Measurements from ENCODE around the gene GNL1.

GNL1 gene

DNA sequence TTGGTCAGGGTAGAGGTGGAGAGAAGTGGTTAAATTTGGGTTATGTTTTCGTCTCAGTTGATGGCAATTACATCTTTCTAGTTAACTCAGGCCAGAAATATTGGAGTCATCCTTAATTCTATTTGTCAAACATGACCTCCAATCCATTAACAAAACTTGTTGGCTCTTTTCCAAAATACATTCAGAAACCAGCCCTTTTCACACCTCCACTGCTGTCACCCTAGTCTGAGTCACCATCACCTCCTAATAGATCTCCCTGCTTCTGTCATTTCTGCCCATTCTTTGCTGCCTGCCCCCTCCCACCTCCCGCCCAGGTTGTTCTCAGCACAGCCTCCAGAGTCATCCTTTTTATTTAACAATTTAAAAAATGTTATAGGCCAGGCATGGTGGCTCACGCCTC, 12.0 kb upstream of the GNL1 start:
- peak; percentile 35 for DNase-seq (ENCODE audit: low read depth)

DNA sequence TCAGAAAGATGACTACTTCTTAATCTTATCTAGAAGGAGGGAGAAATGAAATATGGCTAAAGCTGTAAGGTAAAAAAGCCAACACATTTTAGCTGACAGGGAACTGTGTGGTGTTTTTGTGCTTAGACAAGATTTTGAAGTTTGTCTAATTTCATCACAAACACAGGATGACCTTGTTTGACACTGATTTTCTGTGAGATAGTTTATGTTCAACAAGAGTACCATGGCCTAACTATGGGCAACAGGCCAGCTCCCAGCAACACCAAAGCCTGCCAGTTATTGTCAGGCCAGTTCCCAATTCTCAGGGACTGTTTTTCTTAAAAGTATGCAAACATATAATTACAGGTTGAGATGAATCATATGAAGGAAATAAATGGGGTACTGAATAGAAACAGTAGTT, 9.5 kb upstream of the GNL1 start:
- no peak for DNase-seq (ENCODE audit: low read depth)

DNA sequence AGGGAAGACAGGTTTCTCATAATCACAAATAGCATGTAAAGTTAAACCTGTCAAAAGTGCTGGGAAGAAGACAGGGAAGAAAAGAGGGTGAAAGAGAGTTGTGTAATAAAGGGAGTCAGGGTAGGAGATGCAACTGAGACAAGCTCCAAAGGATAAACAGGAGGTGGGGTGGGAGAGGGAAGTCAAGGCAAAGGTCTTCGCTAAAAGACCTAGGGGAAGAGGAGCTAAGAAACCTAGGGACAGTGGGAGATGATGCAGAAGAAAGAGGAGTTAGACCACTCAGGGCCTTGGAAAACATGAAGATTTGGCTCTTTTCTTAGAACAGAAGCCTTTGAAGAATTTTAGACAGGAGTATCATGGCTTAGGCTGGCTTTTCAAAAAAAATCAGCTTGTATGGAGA, 7.8 kb upstream of the GNL1 start:
- DNase-seq (ENCODE audit: low read depth), result no peak

DNA sequence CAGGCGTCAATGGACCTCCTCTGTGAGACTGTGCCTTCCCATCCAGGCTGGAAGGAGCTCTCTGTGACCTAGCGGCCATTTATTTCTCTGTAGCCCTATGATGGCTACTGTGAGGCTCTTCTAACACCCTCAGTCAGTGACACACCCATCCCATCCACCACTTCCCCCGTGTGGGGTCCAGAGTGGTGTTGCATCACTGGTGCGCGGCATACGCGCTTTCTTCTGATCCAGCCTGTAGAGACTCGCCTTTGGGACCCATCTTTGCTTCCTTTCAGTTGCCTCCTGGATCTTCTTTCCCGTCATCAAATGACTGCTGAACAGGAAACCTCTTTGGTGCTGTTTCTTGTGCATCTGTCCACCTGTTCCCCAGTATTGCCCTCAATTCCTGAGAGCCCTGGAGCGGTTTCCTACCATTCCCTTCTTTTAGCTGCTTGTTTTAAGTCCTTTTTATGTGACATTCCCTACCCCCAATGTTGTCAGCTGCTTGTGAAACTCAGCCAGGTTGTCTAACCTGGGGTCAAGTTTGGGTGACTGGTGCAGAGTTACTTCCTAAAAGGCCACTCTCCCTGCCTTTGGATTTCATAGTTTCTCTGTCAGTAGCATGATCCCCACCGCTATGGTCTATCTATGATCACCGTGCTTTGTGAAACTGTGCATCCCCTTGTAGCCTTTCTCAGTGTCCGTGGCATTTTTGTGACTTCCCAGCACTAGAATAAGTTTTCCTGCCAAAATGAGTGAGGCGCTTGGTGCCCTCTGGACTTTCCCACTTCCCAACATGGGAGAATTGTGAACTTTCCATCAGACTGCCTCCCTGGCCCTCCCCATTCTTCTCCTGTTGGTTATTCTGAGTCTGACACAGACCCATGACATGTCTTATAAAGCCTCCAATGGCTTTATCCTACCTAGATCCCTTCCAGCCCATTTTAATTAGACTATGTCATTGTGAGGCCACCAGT, 6.5 kb upstream of the GNL1 start:
- no peak for DNase-seq (ENCODE audit: low read depth)

DNA sequence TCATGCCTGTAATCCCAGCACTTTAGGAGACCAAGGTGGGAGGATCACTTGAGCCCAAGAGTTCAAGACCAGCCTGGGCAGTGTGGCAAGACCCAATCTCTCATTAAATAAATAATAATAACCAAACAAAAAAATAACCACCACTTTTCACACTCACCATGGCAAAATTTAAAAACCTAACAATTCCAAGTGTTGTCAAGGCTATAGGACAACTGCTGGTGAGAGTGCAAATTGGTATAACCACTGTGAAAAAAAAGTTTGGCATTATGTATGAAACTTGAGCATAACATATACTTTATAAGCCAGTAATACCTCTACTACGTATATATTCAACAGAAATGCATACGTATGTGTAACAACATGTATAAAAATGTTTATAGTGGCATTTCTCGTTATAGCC, 4.6 kb upstream of the GNL1 start:
- no peak for DNase-seq (ENCODE audit: low read depth)

DNA sequence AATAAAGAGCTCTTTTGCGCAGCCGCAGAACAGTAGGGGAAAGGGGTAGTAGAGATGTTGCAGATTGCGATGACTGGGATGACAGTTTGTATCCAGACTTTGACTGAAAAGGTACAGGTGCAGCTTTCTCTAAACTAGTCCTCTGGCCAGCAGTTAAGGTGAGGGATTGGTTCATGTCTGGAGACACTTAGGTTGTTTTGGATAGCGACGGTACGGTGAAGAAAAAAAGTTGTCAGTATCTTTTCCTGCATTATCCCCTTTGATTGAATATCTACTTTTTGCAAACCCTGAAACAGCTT, 1.3 kb upstream of the GNL1 start:
- no peak for DNase-seq (ENCODE audit: low read depth)

DNA sequence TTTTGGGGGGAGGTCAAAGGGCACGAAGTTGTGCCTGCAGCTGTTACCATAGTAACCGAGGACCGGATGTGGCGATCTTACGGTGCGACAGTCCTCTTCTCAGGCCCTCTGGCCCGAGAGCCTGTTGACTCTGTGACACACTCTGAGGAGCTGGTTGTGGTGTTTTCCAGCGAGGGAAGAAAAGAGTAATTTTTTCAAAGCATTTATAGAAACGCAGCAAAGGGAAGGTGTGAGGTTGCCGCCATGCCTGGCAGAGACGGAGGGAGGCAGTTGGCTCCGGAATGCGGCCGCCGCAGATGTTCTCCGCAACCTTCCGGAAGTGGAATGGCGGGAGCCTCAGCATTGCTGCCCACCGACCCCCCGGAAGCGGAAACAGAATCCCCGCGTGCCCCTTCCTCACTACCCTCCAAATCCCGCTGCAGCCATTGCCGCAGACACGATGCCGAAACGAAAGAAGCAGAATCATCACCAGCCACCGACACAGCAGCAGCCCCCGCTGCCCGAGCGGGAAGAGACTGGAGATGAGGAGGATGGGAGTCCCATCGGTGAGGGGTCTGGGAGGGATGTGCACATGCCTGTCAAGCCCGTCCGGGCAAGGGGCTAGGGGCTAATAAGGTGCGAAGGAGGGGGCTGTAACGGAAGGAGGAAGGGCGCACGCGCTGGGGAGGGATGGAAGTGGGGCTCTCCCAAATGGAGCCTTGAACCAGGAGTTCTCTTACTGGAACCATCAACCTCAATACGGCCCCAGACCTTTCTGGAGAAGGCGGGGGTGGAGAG, 805 bp upstream of the GNL1 start, which contains the start of gene PRR3:
Gene PRR3 (plus strand): TSS at position 390 of the 777 bp plus-strand sequence. CDS start 50 bp downstream, at position 440.
- peak; percentile 76 for DNase-seq (ENCODE audit: low read depth)

DNA sequence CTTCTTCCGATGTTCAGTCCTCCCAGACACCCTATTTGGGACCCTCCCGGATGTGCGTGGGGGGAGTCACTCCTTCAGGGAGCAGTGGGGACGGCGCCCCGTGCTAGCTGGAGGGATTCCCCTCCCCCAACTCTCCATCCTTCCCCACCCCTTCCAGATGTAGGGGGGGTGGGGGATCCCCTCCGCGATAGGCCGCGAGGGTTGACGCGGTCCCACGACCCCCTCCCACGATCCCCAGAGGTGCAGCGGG, 548 bp downstream of the GNL1 start:
- no peak for DNase-seq (ENCODE audit: low read depth)

DNA sequence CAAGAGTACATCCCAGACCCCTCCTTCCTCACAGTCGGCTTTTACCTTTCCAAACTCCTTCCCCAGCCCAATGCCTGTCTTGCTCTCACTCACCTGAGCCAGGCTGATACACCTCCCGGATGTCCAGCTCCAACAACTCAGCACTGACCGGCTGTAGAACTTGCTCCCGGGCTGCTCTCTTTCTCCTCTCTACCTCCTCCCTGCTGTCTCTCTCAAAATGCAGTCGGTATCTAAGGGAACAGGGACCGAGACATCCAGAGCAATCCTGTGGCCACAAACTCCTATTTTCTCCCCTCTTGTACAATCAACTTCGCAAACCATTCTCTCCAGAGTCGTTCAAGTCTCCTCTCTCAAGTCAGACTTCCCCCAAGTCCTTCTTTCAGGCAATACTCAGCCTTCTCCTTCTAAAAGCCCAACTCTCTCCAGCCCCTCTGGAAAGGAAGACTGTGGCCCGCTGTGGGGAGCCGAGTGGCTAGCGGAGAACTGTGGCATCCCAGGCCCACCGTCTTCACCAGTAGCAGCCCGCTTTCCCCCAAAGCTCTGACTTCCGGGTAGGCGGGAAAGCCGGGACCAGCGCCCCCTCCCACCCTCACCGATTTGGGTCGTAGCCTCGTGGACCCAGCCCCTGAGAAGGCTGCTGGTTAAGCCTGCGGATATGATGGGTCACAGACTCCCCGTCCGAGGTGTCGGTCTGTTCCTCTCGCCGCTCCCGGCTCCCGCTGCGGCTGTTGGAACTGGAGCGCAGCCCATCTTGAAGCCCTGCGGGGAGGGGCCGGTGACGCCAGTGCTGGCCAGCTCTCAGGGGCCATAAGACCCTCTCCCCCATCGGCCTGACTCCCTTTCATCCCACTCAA, 1.1 kb downstream of the GNL1 start:
- no peak for DNase-seq (ENCODE audit: low read depth)

DNA sequence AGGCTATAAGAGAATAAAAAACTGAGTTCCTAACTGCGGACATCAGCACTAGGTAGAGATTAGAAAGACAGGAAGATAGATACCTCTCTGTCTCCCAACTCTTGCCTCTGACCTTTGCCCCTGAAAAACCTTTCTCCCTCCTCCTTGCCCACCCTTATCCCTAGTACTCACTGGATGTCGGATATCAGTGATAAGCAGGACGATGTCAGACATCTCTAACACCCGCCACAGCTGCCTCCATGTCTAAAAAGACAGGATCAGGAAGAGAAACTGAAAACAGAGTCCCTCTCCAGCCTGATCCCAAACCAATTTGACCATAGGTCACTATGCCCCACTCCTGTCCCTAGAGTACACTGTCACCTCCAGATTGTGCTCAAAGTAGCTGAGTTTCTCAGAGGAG, 1.9 kb downstream of the GNL1 start:
- DNase-seq (ENCODE audit: low read depth), result no peak

DNA sequence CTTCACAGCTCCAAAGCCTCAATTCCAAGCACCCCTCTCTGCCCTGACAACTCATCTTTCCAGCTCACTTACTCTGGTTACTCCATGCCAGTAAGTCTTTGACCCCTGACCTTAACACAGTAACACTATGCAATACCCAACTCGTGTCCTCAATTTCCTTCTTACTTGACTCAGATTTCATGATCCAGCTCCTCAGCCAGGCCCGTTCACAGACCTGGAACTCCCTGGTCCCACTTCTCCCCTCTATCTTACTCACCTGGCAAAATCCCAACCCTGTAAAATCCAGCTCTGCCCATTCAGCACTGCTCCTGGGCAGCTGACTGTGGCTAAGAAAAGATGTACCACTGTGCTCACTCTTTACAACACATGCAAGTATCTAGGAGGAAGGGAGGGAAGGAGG, 7.9 kb downstream of the GNL1 start:
- DNase-seq (ENCODE audit: low read depth), result no peak

DNA sequence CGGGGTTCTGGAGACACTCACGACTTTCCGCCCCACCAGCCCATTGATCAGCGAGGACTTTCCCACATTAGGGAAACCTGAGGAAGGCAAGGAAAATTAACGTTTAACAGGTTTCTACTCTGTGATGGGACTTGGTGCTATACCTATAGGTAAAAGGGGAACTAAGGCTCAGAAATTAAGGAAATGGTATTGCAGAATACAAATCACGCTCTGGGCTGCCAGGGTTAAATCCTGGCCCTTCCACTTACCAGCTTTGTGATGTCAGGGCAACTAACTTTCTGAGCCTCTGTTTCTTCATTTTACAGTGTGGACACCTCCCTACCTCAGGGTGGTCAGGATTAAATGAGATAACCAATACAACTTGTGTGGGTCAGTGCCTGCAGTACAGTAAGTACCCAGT, 8.8 kb downstream of the GNL1 start:
- no peak for DNase-seq (ENCODE audit: low read depth)

DNA sequence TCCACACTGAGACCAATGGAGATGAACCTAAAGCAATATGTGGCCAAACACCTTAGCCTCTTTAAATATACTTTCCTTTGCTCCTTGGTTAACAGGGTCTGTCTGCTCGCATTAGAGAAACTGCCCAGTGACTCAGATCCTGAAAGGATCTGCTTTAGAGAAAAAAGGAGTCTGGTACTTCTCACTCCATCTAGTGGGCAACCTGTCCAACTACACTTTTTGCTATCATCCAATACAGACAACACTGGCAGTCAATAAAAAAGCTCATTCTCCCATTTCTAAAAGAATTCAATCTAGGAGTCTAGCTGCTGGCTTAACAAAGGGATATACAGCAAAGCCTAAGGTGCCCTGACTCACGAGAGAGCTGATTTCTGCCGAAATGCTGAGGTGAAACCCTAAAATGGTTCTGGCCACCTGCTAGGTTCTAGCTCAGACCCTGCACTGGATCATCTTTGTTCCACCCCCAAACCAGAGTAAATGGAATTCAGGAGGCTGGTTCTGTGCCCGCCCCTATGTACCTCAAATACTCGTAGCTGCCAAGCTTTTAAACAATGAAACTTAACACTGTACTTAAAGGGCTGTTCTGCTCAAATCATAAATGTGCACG, 11.5 kb downstream of the GNL1 start:
- DNase-seq (ENCODE audit: low read depth), result no peak

DNA sequence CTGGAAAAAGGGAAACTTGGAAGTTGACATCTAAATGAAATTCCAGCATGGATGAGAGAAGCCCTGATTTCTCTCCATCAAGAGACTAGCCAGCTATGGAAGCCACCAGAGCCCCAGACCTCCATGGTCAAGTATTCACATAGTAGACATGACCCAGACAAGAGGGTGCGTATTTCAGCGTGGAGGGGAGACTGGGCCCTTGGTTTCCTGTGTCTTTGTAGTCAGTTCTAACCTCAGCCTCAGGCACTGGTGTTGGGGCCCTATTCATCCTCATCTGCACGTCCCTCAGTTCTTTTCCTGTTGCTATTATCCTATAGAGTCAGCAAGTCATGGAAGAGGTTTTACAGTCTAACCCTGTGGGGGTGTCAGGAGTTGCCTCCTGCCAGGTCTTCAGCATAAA, 12.5 kb downstream of the GNL1 start:
- no peak for DNase-seq (ENCODE audit: low read depth)

DNA sequence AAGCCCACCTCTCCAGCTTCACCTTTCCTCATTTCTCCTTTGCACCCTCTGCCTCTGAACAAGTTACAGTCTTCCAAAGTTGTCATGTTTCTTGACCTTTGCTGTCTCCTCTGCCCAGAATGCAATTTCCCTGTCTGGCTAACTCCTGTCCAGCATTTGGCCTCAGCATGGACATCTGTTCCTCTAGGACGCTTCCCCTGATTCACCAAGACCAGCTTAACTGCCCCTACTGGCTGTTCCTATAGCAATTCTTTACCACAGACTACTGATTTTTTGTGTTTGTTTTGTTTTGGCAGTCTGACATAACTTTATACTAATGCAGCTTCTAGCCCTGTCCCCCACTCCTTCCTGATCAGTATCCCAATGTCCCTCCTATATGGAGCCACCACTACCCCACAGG, 13.4 kb downstream of the GNL1 start:
- no peak for DNase-seq (ENCODE audit: low read depth)

DNA sequence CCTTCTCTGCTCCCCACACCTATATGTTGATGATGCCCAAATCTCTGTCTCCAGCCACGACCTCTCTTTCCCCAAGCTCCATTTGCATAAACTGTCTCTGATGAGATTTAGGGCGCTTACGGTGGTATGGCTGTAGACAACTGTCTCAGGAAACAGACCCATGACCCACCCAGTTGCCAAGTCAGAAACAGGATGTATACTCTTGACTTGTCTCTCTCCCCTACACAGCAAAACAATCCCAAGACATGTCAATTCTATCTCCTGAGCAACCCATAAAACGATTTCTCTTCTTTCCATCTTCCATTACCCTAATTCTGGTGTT, 13.9 kb downstream of the GNL1 start:
- no peak for DNase-seq (ENCODE audit: low read depth)

DNA sequence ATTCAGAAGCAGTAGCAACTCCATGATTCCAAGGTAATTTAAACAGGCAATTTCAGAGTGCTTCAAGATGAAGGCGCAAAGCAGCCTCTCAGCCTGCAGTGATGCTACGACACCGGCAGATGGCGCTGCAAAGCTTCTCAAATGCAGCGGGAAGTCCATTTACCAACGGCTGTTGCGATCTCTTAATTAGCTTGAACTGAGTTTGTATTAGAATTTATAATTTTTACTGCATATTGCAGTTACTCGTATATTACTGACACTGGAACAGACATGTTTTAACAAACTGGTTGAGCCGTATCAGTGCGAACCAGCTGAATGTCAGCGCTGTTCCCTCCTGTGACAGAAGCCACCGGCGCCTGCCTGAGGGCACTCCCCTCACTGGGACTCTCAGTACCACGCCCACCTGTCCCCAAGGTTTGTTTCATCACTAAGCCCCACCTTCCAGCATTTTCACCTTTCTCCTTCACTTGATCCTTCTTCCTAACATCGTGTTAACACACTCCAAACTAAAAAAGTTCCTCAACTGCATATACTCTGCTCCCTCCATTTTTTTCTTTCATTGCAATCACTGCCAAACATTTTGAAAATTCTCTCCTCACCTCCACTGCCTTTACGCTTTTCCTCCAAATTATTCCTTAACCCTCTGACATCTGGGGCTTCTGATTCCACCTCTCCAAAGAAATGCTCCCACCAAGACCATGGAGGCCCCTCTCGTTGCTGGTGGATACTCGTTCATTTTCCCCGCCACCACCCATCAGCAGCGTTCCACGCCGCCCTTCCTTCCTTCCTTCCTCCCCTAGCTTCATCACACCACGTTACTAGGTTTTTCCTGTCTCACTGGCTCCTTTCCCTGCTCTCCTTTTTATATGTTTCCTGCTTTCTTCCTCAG, 14.5 kb downstream of the GNL1 start:
- DNase-seq (ENCODE audit: low read depth), result peak; percentile 65

DNA sequence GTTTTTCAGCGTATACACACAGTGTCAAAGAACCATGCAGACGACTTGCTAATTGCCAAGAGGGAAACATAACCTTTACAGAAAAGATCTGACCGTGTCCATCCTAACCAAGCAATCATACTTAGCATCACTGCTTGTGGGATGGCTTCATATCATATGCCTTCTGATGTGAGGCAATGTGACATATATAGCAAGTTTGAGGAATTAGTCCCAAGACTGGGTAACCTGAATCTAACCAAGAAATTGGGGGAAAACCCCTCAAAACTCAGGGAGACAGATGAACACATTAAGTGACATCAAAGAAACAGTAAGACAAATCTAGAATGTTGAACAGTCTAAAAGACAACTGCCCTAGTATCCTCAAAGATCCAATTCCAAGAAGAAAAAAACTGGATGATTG, 18.4 kb downstream of the GNL1 start:
- DNase-seq (ENCODE audit: low read depth), result no peak

DNA sequence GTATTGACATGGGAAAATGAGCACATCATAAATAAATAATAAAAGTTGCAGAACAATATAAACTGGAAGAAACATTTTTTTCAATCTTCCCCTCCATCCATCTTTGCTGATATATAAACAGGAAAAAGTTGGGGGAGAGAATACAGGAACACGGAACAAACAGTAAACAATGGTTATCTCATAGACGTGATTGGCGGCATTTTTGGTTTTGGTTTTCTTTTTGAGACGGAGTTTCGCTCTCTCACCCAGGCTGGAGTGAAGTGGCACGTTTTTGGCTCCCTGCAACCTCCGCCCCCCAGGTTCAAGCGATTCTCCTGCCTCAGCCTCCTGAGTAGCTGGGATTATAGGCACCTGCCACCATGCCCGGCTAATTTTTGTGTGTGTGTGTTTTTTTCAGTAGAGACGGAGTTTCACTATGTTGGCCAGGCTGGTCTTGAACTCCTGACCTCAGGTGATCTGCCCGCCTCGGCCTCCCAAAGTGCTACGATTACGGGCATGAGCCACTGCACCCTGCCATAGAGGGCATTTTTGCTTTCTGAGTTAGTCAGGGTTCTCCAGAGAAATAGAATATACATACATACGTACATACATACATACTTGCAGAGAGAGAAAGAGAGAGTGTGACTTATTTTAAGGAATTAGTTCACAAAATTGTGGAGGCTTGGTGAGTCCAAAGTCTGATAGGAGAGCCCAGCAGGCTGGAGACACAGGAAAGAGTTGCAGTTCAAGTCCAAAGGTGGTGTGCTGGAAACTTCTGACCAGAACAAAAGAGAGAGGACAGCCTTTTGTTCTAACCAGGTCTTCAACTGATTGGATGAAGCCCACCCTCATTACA, 22.6 kb downstream of the GNL1 start:
- DNase-seq (ENCODE audit: low read depth), result no peak

DNA sequence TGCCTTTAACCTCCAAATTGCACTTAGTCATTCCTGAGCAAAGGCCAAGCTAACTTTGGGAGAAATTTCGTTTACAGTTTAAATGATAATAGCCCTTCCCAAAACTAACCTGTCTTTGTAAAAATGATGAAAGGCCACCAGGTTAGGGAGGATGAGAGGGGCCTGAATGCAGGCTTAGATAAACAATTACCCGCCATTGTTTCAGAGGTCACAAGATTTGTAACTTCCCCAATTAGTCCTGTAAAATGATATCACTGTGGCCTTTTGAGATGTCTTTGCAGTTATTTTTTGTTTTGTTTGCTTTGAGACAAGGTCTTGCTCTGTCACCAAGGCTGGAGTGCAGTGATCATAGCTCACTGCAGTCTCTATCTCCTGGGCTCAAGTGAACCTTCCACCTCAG, 26.3 kb downstream of the GNL1 start:
- no peak for DNase-seq (ENCODE audit: low read depth)

Measured in stimulated activated CD8-positive, alpha-beta memory T cell treated with anti-CD3 and anti-CD28 coated beads, Interleukin-4, amount 100 ng/mL, for 24 hours (primary cell).